Lower leg skin (tissue), 4 donors: ENCODE results near the gene CPXM1. TPM values are rescaled to one million over a fixed set of nuclear protein-coding genes. Genes with fewer than 3 reads are reported as not detected.

Source experiments
- DNase-seq, 2 donors: peaks; one replicate each; pipeline ENCODE4 v3.0.0-alpha.2; 2019; ENCODE audit warnings: low spot score in 2 of 2
- H3K4me3 ChIP-seq: fragments of 200-600 bp; sonication (generic); 2 replicates; pipeline ENCODE4 v1.5.1; 2017; ENCODE audit warnings: mild to moderate bottlenecking, low read depth; ENCODE audit not compliant: poor library complexity, severe bottlenecking
- POLR2A ChIP-seq, 2 donors: fragments of 450-650 bp; IDR thresholded peaks; one replicate each; pipeline ENCODE4 v1.6.1; 2016 to 2017; ENCODE audit warnings: antibody characterized with exemption in 2 of 2, mild to moderate bottlenecking in 1 of 2, moderate library complexity in 1 of 2
- WGBS, 2 donors: methylation state at CpG; one replicate each; pipeline ENCODE4 v1.1.5; 2018; 5-methylcytosine and 5-hydroxymethylcytosine counted together
- intact Hi-C: fragments of 100-400 bp; cut with DNase I; formaldehyde crosslinking; loops from one replicate; pipeline ENCODE4 v1.15.0; 2023; ENCODE audit warnings: low total_unique reads
- total RNA-seq, 4 donors: library from RNA; depleted of rRNA; stranded (reverse); fragments of >200 nt; gene quantifications; one replicate each; pipeline ENCODE4 v1.1.0, GENCODE V29; 2016
- TF ChIP-seq, protein P1 (sequence below), 3 donors: fragments of 450-650 bp; IDR thresholded peaks; one replicate each; pipeline ENCODE4 v1.5.1; 2016; ENCODE audit warnings: antibody characterized with exemption in 3 of 3, mild to moderate bottlenecking in 3 of 3, moderate library complexity in 2 of 3

CPXM1 gene
- total RNA-seq, 4 donors from 2014 or later = 0.12 to 3.6 (median 1.4) TPM

DNA sequence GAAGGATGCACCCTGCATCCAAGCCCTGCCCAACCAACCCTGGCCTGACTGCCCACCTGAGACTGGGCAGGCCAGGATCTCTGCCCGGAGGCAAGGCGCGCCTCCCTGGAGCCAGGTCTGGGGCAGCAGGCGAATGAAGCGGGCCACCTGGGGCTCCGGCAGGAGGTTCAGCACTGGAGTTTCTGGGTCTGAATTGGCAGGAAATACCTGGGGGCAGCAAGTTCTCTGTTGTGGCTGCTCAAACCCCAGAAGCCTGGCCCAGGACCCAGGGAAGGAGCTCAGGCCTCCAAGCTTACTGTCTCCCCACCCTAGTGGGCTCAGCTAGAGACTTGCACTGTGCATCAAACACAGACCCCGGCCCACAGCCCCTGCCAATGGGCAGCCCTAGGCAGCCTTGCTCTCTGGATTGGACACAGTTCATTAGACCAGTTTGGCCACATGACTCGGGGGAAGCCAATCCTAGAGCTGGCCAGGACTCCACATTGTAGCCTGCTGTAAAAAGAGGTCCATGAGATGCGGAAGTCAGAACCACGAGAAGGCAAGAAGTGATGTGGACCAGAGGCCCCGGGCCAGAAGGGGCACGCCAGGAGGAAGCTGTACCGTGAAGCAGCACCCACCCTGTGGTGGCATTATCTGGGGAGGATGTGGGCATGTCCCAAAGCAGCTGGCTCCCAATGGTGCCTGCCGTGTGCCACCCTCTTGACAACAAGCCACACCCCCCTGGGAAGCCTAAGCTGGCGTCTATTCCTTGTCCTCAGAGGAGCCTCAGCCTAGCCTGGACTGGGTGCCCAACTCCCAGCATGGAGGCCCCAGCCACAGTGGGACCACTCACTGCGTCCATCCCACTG, 3.1 kb downstream of the CPXM1 start:
- DNase-seq = peak in 1 of 2 donors; percentile 62
- H3K4me3 ChIP-seq = no peak overlapping the region
- TF ChIP-seq, protein P1, sequence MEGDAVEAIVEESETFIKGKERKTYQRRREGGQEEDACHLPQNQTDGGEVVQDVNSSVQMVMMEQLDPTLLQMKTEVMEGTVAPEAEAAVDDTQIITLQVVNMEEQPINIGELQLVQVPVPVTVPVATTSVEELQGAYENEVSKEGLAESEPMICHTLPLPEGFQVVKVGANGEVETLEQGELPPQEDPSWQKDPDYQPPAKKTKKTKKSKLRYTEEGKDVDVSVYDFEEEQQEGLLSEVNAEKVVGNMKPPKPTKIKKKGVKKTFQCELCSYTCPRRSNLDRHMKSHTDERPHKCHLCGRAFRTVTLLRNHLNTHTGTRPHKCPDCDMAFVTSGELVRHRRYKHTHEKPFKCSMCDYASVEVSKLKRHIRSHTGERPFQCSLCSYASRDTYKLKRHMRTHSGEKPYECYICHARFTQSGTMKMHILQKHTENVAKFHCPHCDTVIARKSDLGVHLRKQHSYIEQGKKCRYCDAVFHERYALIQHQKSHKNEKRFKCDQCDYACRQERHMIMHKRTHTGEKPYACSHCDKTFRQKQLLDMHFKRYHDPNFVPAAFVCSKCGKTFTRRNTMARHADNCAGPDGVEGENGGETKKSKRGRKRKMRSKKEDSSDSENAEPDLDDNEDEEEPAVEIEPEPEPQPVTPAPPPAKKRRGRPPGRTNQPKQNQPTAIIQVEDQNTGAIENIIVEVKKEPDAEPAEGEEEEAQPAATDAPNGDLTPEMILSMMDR (IDR thresholded peaks at IDR 0.05) = no peak
- no peak for TF ChIP-seq POLR2A (IDR thresholded peaks at IDR 0.05)
- WGBS, 2 donors = 83 to 90% methylated on average over 15 to 16 of the region's 16 CpGs
- intact Hi-C loops = no loop called here

GRCh38 chr20:2796011-2796660, 4.3 kb downstream of the CPXM1 start:
- TF ChIP-seq, protein P1 (IDR thresholded peaks at IDR 0.05) = no peak
- TF ChIP-seq POLR2A (IDR thresholded peaks at IDR 0.05) = no peak
- intact Hi-C loops = no loop called here
- DNase-seq = peak in 1 of 2 donors; percentile 48
- WGBS, 2 donors = 90% methylated on average over 20 of the region's 20 CpGs
- H3K4me3 ChIP-seq = no peak overlapping the region

DNA sequence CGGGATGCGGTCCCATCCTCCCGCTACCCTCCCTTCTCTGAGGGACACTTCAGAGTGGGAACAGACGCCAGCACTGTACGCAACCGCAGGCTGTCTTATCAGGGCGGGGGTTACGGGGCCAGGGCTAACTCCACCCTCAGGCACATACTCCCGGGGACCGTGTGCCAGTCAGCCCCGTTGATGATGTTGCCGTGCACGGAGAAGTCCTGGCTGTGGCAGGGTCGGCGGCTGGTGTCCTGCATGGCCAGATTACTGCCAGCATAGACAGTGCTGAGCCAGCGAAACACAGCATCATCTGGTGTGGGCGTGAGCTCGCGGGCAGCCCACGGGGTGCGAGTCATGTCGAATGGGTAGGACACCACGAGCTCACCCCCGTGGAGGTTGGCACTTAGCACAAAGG, 5.0 kb downstream of the CPXM1 start:
- WGBS, 2 donors = 82 to 85% methylated on average over 19 to 24 of the region's 24 CpGs
- no peak overlapping the region for H3K4me3 ChIP-seq
- no peak for TF ChIP-seq POLR2A (IDR thresholded peaks at IDR 0.05)
- TF ChIP-seq, protein P1 (IDR thresholded peaks at IDR 0.05) = no peak
- intact Hi-C loops = no loop called here
- DNase-seq = peak in 1 of 2 donors; percentile 77

- intact Hi-C loops = no loop called here
- 74 to 78% methylated on average over 11 of the region's 11 CpGs for WGBS, 2 donors
- TF ChIP-seq, protein P1 (IDR thresholded peaks at IDR 0.05) = no peak
- no peak for TF ChIP-seq POLR2A (IDR thresholded peaks at IDR 0.05)
- peak in 1 of 2 donors; percentile 68 for DNase-seq
- no peak overlapping the region for H3K4me3 ChIP-seq
These were observed 5.5 kb downstream of the CPXM1 start for GRCh38 chr20:2794866-2795447.

GRCh38 chr20:2794202-2794748, 6.2 kb downstream of the CPXM1 start:
- WGBS, 2 donors = 82 to 87% methylated on average over 21 to 23 of the region's 23 CpGs
- H3K4me3 ChIP-seq = no peak overlapping the region
- intact Hi-C loops = no loop called here
- peak in 1 of 2 donors; percentile 60 for DNase-seq
- TF ChIP-seq POLR2A (IDR thresholded peaks at IDR 0.05) = no peak
- TF ChIP-seq, protein P1 (IDR thresholded peaks at IDR 0.05) = no peak
